ENCODE results near the gene SERINC2. TPM values are rescaled to one million over a fixed set of nuclear protein-coding genes. Genes with fewer than 3 reads are reported as not detected.

SERINC2 gene
- total RNA-seq, 2 experiments from 2014 or later = 0.16 TPM; not detected in 1

- TF ChIP-seq, protein P1, sequence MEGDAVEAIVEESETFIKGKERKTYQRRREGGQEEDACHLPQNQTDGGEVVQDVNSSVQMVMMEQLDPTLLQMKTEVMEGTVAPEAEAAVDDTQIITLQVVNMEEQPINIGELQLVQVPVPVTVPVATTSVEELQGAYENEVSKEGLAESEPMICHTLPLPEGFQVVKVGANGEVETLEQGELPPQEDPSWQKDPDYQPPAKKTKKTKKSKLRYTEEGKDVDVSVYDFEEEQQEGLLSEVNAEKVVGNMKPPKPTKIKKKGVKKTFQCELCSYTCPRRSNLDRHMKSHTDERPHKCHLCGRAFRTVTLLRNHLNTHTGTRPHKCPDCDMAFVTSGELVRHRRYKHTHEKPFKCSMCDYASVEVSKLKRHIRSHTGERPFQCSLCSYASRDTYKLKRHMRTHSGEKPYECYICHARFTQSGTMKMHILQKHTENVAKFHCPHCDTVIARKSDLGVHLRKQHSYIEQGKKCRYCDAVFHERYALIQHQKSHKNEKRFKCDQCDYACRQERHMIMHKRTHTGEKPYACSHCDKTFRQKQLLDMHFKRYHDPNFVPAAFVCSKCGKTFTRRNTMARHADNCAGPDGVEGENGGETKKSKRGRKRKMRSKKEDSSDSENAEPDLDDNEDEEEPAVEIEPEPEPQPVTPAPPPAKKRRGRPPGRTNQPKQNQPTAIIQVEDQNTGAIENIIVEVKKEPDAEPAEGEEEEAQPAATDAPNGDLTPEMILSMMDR (IDR thresholded peaks at IDR 0.05) = no peak
- POLR2A ChIA-PET = no interaction called here
- no peak for DNase-seq
Measured at GRCh38 chr1:31393463-31393862, 19.6 kb upstream of the SERINC2 start.

DNA sequence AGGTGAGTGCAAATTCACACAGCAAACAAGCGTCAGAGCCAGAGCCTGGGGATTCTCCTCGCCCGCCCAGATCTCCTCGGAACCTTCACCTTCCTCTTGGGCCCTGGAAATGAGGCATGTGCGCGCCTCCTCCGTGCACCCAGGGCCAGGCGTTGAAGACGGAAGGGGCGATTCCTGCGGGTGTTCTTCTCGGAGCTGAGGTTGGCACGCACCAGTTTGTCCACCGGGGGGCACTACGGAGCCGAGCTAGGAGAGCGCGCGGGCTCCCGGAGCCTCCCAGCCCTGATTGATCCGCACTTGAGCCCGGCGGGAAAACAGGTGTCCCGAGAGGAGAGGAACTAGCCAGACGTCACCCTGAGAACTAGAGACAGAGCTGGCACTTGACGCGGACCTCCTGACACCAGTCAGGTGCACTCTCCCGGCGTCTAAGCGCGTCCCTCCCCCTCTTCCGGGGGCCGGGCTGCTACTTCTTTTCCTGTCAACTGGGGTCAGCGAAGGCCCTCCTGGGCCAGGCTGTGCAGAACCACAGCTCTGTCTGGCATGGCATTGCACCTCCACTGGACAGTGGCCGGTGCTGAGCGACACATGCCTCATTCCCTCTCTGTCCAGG is 18.3 kb upstream of the SERINC2 start:
- H3K27ac Mint-ChIP-seq = peak overlapping the region; percentile 51

More at GRCh38 chr1:31393463-31393862, 19.6 kb upstream of the SERINC2 start:
- intact Hi-C loops (cut with micrococcal nuclease) = loop anchor here (10.0 kb wide), 1 partner anchor 151 kb away; no protein-coding TSS in a partner anchor
- CTCF ChIA-PET = interaction anchor here (2.0 to 6.7 kb wide), 6 partner anchors 18 to 212 kb away, joined by 6 to 96 read pairs (median 13); partner anchors contain the start of gene SERINC2
- no peak overlapping the region for H3K27ac Mint-ChIP-seq
- no peaks in the 10 kb centered on the region for H3K9me3 Mint-ChIP-seq
- no peak overlapping the region for H3K4me3 Mint-ChIP-seq
- H3K27me3 Mint-ChIP-seq = no peaks in the 10 kb centered on the region
- H3K36me3 Mint-ChIP-seq (ENCODE audit: low read depth) = no peaks in the 10 kb centered on the region
- peaks cover 9% of the 10 kb centered on the region for H3K4me1 Mint-ChIP-seq (ENCODE audit: low read depth)
- ATAC-seq = no peak

DNA sequence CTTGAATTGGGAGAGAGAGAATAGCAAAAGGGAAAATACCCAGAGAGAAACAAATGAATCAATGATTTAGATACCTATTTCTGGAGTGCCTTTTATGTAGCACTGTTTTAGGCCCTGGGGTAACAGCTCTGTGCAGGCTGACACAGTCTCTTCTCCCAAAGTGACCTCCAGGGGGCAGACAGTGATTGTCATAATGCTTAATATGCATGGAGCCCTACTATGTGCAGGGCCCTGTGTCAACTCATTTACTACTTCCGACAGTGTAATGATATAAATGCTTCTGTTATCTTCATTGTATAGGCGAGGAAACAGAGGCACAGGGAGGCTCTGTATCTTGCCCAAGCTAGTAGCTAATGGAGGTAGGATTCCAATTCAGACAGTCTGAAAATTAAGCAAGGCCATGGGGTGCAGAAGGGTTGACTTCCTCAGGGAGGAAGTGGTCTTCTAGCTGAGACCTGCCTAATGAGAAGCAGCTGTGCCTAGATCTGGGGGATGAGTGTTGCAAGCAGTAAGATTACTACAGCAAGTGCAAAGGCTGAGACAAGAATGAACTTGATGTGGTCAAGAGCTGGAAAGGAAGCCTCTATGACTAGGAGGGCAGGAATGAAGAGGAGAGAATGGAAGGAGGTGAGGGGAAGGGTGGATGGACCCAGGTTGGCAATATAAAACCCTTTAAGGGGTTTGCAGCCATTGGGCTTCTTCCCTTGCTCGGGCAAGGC is 16.2 kb upstream of the SERINC2 start:
- TF ChIP-seq, protein P1 (IDR thresholded peaks at IDR 0.05) = peak; percentile 48
- peaks cover 9% of the 10 kb centered on the region for H3K4me1 Mint-ChIP-seq (ENCODE audit: low read depth)
- H3K9me3 Mint-ChIP-seq = no peaks in the 10 kb centered on the region
- H3K27me3 Mint-ChIP-seq = no peaks in the 10 kb centered on the region
- ATAC-seq = no peak
- H3K4me3 Mint-ChIP-seq = no peak overlapping the region
- no peaks in the 10 kb centered on the region for H3K36me3 Mint-ChIP-seq (ENCODE audit: low read depth)
- intact Hi-C loops (cut with micrococcal nuclease) = loop anchor here (10.0 kb wide), 1 partner anchor 148 kb away; no protein-coding TSS in a partner anchor
- H3K27ac Mint-ChIP-seq = no peak overlapping the region
- CTCF ChIA-PET = interaction anchor here (0.6 to 6.7 kb wide), 6 partner anchors 8 to 245 kb away, joined by 3 to 96 read pairs (median 6); partner anchors contain the start of gene FABP3
- POLR2A ChIA-PET = no interaction called here
- peak; percentile 17 for DNase-seq

More for the DNA sequence above, 18.3 kb upstream of the SERINC2 start:
- POLR2A ChIA-PET = interaction anchor here (0.8 kb wide), 1 partner anchor 33 kb away, joined by 3 read pairs; no protein-coding TSS in a partner anchor
- DNase-seq (peak; percentile 90), ATAC-seq (peak; percentile 98)
- no peaks in the 10 kb centered on the region for H3K36me3 Mint-ChIP-seq (ENCODE audit: low read depth)
- no peaks in the 10 kb centered on the region for H3K9me3 Mint-ChIP-seq
- peak overlapping the region; percentile 71 for H3K4me3 Mint-ChIP-seq
- TF ChIP-seq, protein P1 (IDR thresholded peaks at IDR 0.05) = peak; percentile 89
- CTCF ChIA-PET = interaction anchor here (0.8 to 6.7 kb wide), 32 partner anchors 8 to 355 kb away, joined by 3 to 96 read pairs (median 4); partner anchors contain the start of genes FABP3 and SERINC2
- intact Hi-C loops (cut with micrococcal nuclease) = loop anchor here (10.0 kb wide), 1 partner anchor 150 kb away; no protein-coding TSS in a partner anchor
- peaks cover 9% of the 10 kb centered on the region for H3K4me1 Mint-ChIP-seq (ENCODE audit: low read depth)
- H3K27me3 Mint-ChIP-seq = no peaks in the 10 kb centered on the region

GRCh38 chr1:31397360-31398095 is 15.5 kb upstream of the SERINC2 start:
- DNase-seq (no peak), ATAC-seq (no peak)
- intact Hi-C loops (cut with micrococcal nuclease) = loop anchor here (10.0 kb wide), 1 partner anchor 147 kb away; no protein-coding TSS in a partner anchor
- POLR2A ChIA-PET = no interaction called here
- H3K9me3 Mint-ChIP-seq = no peaks in the 10 kb centered on the region
- H3K4me1 Mint-ChIP-seq (ENCODE audit: low read depth) = peaks cover 9% of the 10 kb centered on the region
- CTCF ChIA-PET = interaction anchor here (1.6 to 6.7 kb wide), 3 partner anchors 17 to 151 kb away, joined by 6 to 96 read pairs (median 6); no protein-coding TSS in a partner anchor
- H3K36me3 Mint-ChIP-seq (ENCODE audit: low read depth) = no peaks in the 10 kb centered on the region
- no peak overlapping the region for H3K27ac Mint-ChIP-seq
- TF ChIP-seq, protein P1 (IDR thresholded peaks at IDR 0.05) = no peak
- no peaks in the 10 kb centered on the region for H3K27me3 Mint-ChIP-seq
- H3K4me3 Mint-ChIP-seq = no peak overlapping the region

Measured in activated CD8-positive, alpha-beta T cell treated with anti-CD3 and anti-CD28 coated beads for 36 hours (primary cell).